ENCODE measurements around the gene SGSM1. TPM values are rescaled to one million over a fixed set of nuclear protein-coding genes. Genes with fewer than 3 reads are reported as not detected.

The SGSM1 gene
- total and polyA plus RNA-seq, 9 of the 15 experiments (the other 6 are each of a cell fraction or from before 2014, with no cell fraction given), result not detected

DNA sequence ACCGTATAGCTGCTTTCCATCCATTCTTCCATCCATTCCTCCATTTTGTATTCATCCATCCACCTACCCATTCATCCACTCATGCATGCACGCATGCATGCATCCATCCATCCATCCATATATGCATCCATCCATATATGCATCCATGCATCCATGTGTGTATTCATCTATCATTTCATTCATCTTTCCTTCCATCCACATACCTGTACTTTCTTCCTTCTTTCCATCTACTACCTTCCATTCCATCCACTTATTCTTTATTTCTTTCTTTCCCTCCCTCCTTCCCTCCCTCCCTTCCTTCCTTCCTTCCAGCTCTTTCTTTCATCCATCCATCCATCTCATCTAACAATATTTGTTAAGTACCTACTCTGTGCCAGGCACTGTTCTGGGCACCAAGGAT lies 166.4 kb downstream of the SGSM1 start:
- in situ Hi-C loops (cut with MboI) (no loop called here), intact Hi-C loops (cut with micrococcal nuclease) (no loop called here)
- no peak overlapping the region for H3K4me3 ChIP-seq
- no peak overlapping the region for H3K27ac ChIP-seq (ENCODE audit: extremely low read depth, low read depth, low read length)
- ChIA-PET POLR2A (no interaction called here), CTCF (ENCODE audit: low intra/inter-chr PET ratio) (no interaction called here)
- WGBS (ENCODE audit: insufficient coverage, low coverage, missing lambda C conversion rate), result 3% methylated on average over 2 of the region's 2 CpGs
- no peaks in the 10 kb centered on the region; a peak in 1 of 5 replicates for H3K4me1 ChIP-seq (replicated peaks in 1 of 2; ENCODE audit: control insufficient read depth in 2 of 2, insufficient read depth in 2 of 2, low read length in 2 of 2)
- no peak overlapping the region for H3K4me2 ChIP-seq (ENCODE audit: insufficient read depth, low read length)
- no peaks in the 10 kb centered on the region for H3K9me1 ChIP-seq (ENCODE audit: control insufficient read depth, insufficient read depth, low read length)
- BruUV-seq (replicated peaks), result no TSS peak
- FAIRE-seq (no peak), ATAC-seq (no peak), DNase-seq (ENCODE audit: extremely low read depth in 1 of 4, low spot score in 3 of 4) (no peak)
- H3K36me3 ChIP-seq (ENCODE audit: control insufficient read depth, insufficient read depth, low read length), result no peaks in the 10 kb centered on the region
- H3K9ac ChIP-seq (ENCODE audit: insufficient read depth in 1 of 2, low read depth in 2 of 2, low read length in 2 of 2), result no peak overlapping the region
- H3K79me2 ChIP-seq (ENCODE audit: control insufficient read depth, insufficient read depth, low read length), result no peaks in the 10 kb centered on the region
- H2AFZ ChIP-seq (ENCODE audit: low read depth, low read length), result no peak overlapping the region
- peaks cover 0 to 7% of the 10 kb centered on the region in 2 experiments; a peak in 1 of 5 replicates for H3K27me3 ChIP-seq (ENCODE audit: control insufficient read depth in 2 of 2, insufficient read depth in 2 of 2, low read length in 2 of 2)
- no peaks in the 10 kb centered on the region; the same call in 1 of the 2 replicates for H4K20me1 ChIP-seq (replicated peaks; ENCODE audit: control insufficient read depth, insufficient read depth, low read length)
- H3K9me3 ChIP-seq (replicated peaks; ENCODE audit: control insufficient read depth, insufficient read depth, low read depth, low read length), result no peaks in the 10 kb centered on the region
- TF ChIP-seq ZNF407 (IDR thresholded peaks at IDR 0.05; ENCODE audit: low read depth), result no peak
- no peak for TF ChIP-seq TFAM (CRISPR knock-in tag; conservative IDR thresholded peaks at IDR 0.05)
- no peak for TF ChIP-seq CBFB (CRISPR knock-in tag; IDR thresholded peaks at IDR 0.05)
- no peak for TF ChIP-seq KAT2B (IDR thresholded peaks at IDR 0.05; ENCODE audit: low read depth, low read length)
- TF ChIP-seq SMC3 (conservative IDR thresholded peaks at IDR 0.05; ENCODE audit: insufficient read depth, low read depth, low read length), result no peak
- no peak for TF ChIP-seq BACH1 (tag; IDR thresholded peaks at IDR 0.05)
- TF ChIP-seq, protein P1, sequence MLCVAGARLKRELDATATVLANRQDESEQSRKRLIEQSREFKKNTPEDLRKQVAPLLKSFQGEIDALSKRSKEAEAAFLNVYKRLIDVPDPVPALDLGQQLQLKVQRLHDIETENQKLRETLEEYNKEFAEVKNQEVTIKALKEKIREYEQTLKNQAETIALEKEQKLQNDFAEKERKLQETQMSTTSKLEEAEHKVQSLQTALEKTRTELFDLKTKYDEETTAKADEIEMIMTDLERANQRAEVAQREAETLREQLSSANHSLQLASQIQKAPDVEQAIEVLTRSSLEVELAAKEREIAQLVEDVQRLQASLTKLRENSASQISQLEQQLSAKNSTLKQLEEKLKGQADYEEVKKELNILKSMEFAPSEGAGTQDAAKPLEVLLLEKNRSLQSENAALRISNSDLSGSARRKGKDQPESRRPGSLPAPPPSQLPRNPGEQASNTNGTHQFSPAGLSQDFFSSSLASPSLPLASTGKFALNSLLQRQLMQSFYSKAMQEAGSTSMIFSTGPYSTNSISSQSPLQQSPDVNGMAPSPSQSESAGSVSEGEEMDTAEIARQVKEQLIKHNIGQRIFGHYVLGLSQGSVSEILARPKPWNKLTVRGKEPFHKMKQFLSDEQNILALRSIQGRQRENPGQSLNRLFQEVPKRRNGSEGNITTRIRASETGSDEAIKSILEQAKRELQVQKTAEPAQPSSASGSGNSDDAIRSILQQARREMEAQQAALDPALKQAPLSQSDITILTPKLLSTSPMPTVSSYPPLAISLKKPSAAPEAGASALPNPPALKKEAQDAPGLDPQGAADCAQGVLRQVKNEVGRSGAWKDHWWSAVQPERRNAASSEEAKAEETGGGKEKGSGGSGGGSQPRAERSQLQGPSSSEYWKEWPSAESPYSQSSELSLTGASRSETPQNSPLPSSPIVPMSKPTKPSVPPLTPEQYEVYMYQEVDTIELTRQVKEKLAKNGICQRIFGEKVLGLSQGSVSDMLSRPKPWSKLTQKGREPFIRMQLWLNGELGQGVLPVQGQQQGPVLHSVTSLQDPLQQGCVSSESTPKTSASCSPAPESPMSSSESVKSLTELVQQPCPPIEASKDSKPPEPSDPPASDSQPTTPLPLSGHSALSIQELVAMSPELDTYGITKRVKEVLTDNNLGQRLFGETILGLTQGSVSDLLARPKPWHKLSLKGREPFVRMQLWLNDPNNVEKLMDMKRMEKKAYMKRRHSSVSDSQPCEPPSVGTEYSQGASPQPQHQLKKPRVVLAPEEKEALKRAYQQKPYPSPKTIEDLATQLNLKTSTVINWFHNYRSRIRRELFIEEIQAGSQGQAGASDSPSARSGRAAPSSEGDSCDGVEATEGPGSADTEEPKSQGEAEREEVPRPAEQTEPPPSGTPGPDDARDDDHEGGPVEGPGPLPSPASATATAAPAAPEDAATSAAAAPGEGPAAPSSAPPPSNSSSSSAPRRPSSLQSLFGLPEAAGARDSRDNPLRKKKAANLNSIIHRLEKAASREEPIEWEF (CRISPR knock-in tag; IDR thresholded peaks at IDR 0.05), result no peak
